Endothelial cell (in vitro differentiated cells): ENCODE data around the gene CLEC18B. TPM values are rescaled to one million over a fixed set of nuclear protein-coding genes. Genes with fewer than 3 reads are reported as not detected.

Source experiments
- DNase-seq: peaks from one replicate; pipeline ENCODE4 v3.0.0; 2021; ENCODE audit warnings: low spot score
- H3K27ac Mint-ChIP-seq: one replicate; pipeline ENCODE4 v1.8.0; 2021; ENCODE audit warnings: mixed read lengths, inconsistent platforms; ENCODE audit not compliant: unreplicated experiment
- H3K27me3 Mint-ChIP-seq: one replicate; pipeline ENCODE4 v1.8.0; 2021; ENCODE audit warnings: mild to moderate bottlenecking, moderate library complexity, mixed read lengths, inconsistent platforms; ENCODE audit not compliant: unreplicated experiment
- H3K36me3 Mint-ChIP-seq: one replicate; pipeline ENCODE4 v1.8.0; 2021; ENCODE audit warnings: mild to moderate bottlenecking, low read depth, mixed read lengths, inconsistent platforms; ENCODE audit not compliant: unreplicated experiment
- H3K4me1 Mint-ChIP-seq: one replicate; pipeline ENCODE4 v1.8.0; 2021; ENCODE audit warnings: mild to moderate bottlenecking, mixed read lengths, inconsistent platforms; ENCODE audit not compliant: unreplicated experiment
- H3K4me3 Mint-ChIP-seq: one replicate; pipeline ENCODE4 v1.8.0; 2021; ENCODE audit warnings: mild to moderate bottlenecking, mixed read lengths, inconsistent platforms; ENCODE audit not compliant: unreplicated experiment
- H3K9me3 Mint-ChIP-seq: one replicate; pipeline ENCODE4 v1.8.0; 2021; ENCODE audit warnings: mixed read lengths, inconsistent platforms; ENCODE audit not compliant: unreplicated experiment
- total RNA-seq: library from RNA; stranded (reverse); fragmentation: NEBNext Ultra II Directional; extraction: Animal tissue kit (Norgen Biotek cat#: 25700); gene quantifications from one replicate; pipeline ENCODE4 v1.2.1, GENCODE V29; 2021; ENCODE audit not compliant: unreplicated experiment
- TF ChIP-seq, protein P1 (sequence below): fragments of 200-600 bp; sonication (generic); IDR thresholded peaks from one replicate; pipeline ENCODE4 v1.5.0; 2021; ENCODE audit warnings: antibody characterized with exemption; ENCODE audit not compliant: unreplicated experiment

Gene CLEC18B
- total RNA-seq, 1 donor from 2014 or later, result 0.26 TPM

GRCh38 chr16:74465281-74465680 is 44.0 kb upstream of the CLEC18B start:
- no peaks in the 10 kb centered on the region for H3K9me3 Mint-ChIP-seq
- H3K27ac Mint-ChIP-seq, result no peak overlapping the region
- TF ChIP-seq, protein P1, sequence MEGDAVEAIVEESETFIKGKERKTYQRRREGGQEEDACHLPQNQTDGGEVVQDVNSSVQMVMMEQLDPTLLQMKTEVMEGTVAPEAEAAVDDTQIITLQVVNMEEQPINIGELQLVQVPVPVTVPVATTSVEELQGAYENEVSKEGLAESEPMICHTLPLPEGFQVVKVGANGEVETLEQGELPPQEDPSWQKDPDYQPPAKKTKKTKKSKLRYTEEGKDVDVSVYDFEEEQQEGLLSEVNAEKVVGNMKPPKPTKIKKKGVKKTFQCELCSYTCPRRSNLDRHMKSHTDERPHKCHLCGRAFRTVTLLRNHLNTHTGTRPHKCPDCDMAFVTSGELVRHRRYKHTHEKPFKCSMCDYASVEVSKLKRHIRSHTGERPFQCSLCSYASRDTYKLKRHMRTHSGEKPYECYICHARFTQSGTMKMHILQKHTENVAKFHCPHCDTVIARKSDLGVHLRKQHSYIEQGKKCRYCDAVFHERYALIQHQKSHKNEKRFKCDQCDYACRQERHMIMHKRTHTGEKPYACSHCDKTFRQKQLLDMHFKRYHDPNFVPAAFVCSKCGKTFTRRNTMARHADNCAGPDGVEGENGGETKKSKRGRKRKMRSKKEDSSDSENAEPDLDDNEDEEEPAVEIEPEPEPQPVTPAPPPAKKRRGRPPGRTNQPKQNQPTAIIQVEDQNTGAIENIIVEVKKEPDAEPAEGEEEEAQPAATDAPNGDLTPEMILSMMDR, result no peak
- H3K4me1 Mint-ChIP-seq, result peaks cover 4% of the 10 kb centered on the region
- peaks cover 65% of the 10 kb centered on the region for H3K36me3 Mint-ChIP-seq
- DNase-seq, result no peak
- no peaks in the 10 kb centered on the region for H3K27me3 Mint-ChIP-seq
- peak overlapping the region; percentile 32 for H3K4me3 Mint-ChIP-seq

GRCh38 chr16:74463888-74464287 is 42.6 kb upstream of the CLEC18B start:
- no peaks in the 10 kb centered on the region for H3K9me3 Mint-ChIP-seq
- DNase-seq, result no peak
- peak overlapping the region; percentile 25 for H3K27ac Mint-ChIP-seq
- peaks cover 4% of the 10 kb centered on the region for H3K4me1 Mint-ChIP-seq
- TF ChIP-seq, protein P1, result no peak
- no peaks in the 10 kb centered on the region for H3K27me3 Mint-ChIP-seq
- H3K36me3 Mint-ChIP-seq, result peaks cover 53% of the 10 kb centered on the region
- peak overlapping the region; percentile 42 for H3K4me3 Mint-ChIP-seq

GRCh38 chr16:74462361-74462760 is 41.1 kb upstream of the CLEC18B start:
- Mint-ChIP-seq H3K4me3 (no peak overlapping the region), H3K27ac (peak overlapping the region; percentile 53), H3K9me3 (no peaks in the 10 kb centered on the region), H3K27me3 (no peaks in the 10 kb centered on the region), H3K4me1 (peaks cover 4% of the 10 kb centered on the region), H3K36me3 (peaks cover 50% of the 10 kb centered on the region)
- DNase-seq, result no peak
- TF ChIP-seq, protein P1, result no peak

GRCh38 chr16:74461826-74462225 is 40.5 kb upstream of the CLEC18B start:
- Mint-ChIP-seq H3K27ac (peak overlapping the region; percentile 53), H3K4me3 (peak overlapping the region; percentile 53), H3K36me3 (peaks cover 47% of the 10 kb centered on the region), H3K27me3 (no peaks in the 10 kb centered on the region), H3K4me1 (peaks cover 3% of the 10 kb centered on the region), H3K9me3 (no peaks in the 10 kb centered on the region)
- TF ChIP-seq, protein P1, result no peak
- DNase-seq, result no peak

GRCh38 chr16:74460542-74460941 is 39.3 kb upstream of the CLEC18B start:
- no peak overlapping the region for H3K4me3 Mint-ChIP-seq
- no peaks in the 10 kb centered on the region for H3K9me3 Mint-ChIP-seq
- no peak for DNase-seq
- peaks cover 2% of the 10 kb centered on the region for H3K27me3 Mint-ChIP-seq
- no peak overlapping the region for H3K27ac Mint-ChIP-seq
- H3K4me1 Mint-ChIP-seq, result no peaks in the 10 kb centered on the region
- H3K36me3 Mint-ChIP-seq, result peaks cover 43% of the 10 kb centered on the region
- TF ChIP-seq, protein P1, result no peak
